A673 (cell line): ENCODE results near the gene RNF5. TPM values are rescaled to one million over a fixed set of nuclear protein-coding genes. Genes with fewer than 3 reads are reported as not detected.
"Not testable (repeated sequence)": the region's sequence is repeated elsewhere in the genome, so short reads cannot be mapped to it uniquely, and the experiment has no call there.

ENCODE experiments used
- BruUV-seq: library from RNA; stranded (reverse); fragments of 400-500 nt; replicated peaks from 2 replicates; lab custom pipeline; 2021; lab: Mats Ljungman, UMichigan
- CTCF ChIA-PET: fragments of 300-600 bp; sonication (Branson Sonifier 250); formaldehyde crosslinking; loops from one replicate; lab custom pipeline; 2022; ENCODE audit warnings: antibody characterized with exemption; lab: Charles Lee
- POLR2A ChIA-PET: fragments of 300-600 bp; sonication (Branson Sonifier 250); formaldehyde crosslinking; loops from one replicate; lab custom pipeline; 2022; ENCODE audit warnings: antibody characterized with exemption; ENCODE audit not compliant: low non-redundant PET; lab: Charles Lee
- DNase-seq: peaks from one replicate; pipeline ENCODE4 v3.0.0-alpha.2; 2015; ENCODE audit warnings: low spot score
- H3K27ac ChIP-seq: fragments of 200-600 bp; sonication (generic); 2 replicates; pipeline ENCODE4 v1.5.1; 2016; ENCODE audit warnings: mixed run types, low read depth, mild to moderate bottlenecking, mixed read lengths, antibody characterized with exemption, low read length; ENCODE audit not compliant: poor library complexity, severe bottlenecking
- H3K27me3 ChIP-seq: fragments of 200-600 bp; sonication (generic); replicated peaks from 2 replicates; pipeline ENCODE4 v1.6.1; 2017; ENCODE audit warnings: mixed run types, low read depth, mild to moderate bottlenecking, mixed read lengths, antibody characterized with exemption, low read length; ENCODE audit not compliant: insufficient read depth, poor library complexity
- H3K36me3 ChIP-seq: fragments of 200-600 bp; sonication (generic); 2 replicates; pipeline ENCODE4 v1.6.1; 2016; ENCODE audit warnings: mixed run types, mild to moderate bottlenecking, mixed read lengths, antibody characterized with exemption, low read length; ENCODE audit not compliant: insufficient read depth, poor library complexity, severe bottlenecking
- H3K4me1 ChIP-seq: fragments of 200-600 bp; sonication (generic); 2 replicates; pipeline ENCODE4 v1.6.1; 2017; ENCODE audit warnings: mixed run types, mild to moderate bottlenecking, mixed read lengths, antibody characterized with exemption, low read length; ENCODE audit not compliant: insufficient read depth, poor library complexity, severe bottlenecking
- H3K4me3 ChIP-seq: fragments of 200-600 bp; sonication (generic); 2 replicates; pipeline ENCODE4 v1.5.1; 2016; ENCODE audit warnings: low read depth, mixed run types, mild to moderate bottlenecking, mixed read lengths, low read length; ENCODE audit not compliant: poor library complexity, severe bottlenecking
- H3K9me3 ChIP-seq: fragments of 200-600 bp; sonication (generic); 2 replicates; pipeline ENCODE4 v1.6.1; 2016; ENCODE audit warnings: mixed run types, low read depth, mild to moderate bottlenecking, mixed read lengths, antibody characterized with exemption, low read length; ENCODE audit not compliant: poor library complexity, severe bottlenecking
- CTCF ChIP-seq: fragments of 300-800, 200-600 bp; sonication (generic); conservative IDR thresholded peaks from 2 replicates; pipeline ENCODE4 v1.5.1; 2017; ENCODE audit warnings: low read depth, mild to moderate bottlenecking, antibody characterized with exemption, low read length, moderate library complexity, mixed read lengths
- EZH2 ChIP-seq: fragments of 200-600 bp; sonication (generic); IDR thresholded peaks from 2 replicates; pipeline ENCODE4 v1.6.1; 2017; ENCODE audit warnings: borderline replicate concordance, low read depth, mild to moderate bottlenecking, mixed read lengths, antibody characterized with exemption, low read length; ENCODE audit not compliant: poor library complexity, severe bottlenecking
- intact Hi-C: fragments of 100-400 bp; cut with micrococcal nuclease; formaldehyde crosslinking; loops from one replicate; pipeline ENCODE4 v1.10.0; 2022; ENCODE audit not compliant: unreplicated experiment
- total RNA-seq: library from RNA; stranded (reverse); gene quantifications from 2 replicates; pipeline ENCODE4 v1.2.3, GENCODE V29; 2021

The RNF5 gene
- total RNA-seq, 1 experiment from 2014 or later: 62.9 TPM

GRCh38 chr6:32210191-32210601 is 32.0 kb downstream of the RNF5 start:
- H3K27ac ChIP-seq: no peak overlapping the region
- no peaks in the 10 kb centered on the region for H3K4me1 ChIP-seq
- intact Hi-C loops: no loop called here
- DNase-seq: no peak
- H3K4me3 ChIP-seq: no peak overlapping the region
- ChIA-PET CTCF (no interaction called here), POLR2A (no interaction called here)
- TF ChIP-seq CTCF: no peak
- no peak for TF ChIP-seq EZH2
- H3K27me3 ChIP-seq: no peaks in the 10 kb centered on the region
- H3K36me3 ChIP-seq: no peaks in the 10 kb centered on the region
- BruUV-seq: no TSS peak
- no peaks in the 10 kb centered on the region for H3K9me3 ChIP-seq

- H3K4me1 ChIP-seq, H3K4me3 ChIP-seq, CTCF ChIA-PET, POLR2A ChIA-PET, intact Hi-C loops, DNase-seq, H3K36me3 ChIP-seq, H3K27me3 ChIP-seq, H3K9me3 ChIP-seq, H3K27ac ChIP-seq, BruUV-seq: not testable (repeated sequence)
Measured at GRCh38 chr6:32211432-32211831, 33.2 kb downstream of the RNF5 start.

- ChIA-PET CTCF (no interaction called here), POLR2A (no interaction called here)
- TF ChIP-seq CTCF: no peak
- TF ChIP-seq EZH2: no peak
- H3K27ac ChIP-seq: no peak overlapping the region
- intact Hi-C loops: no loop called here
- DNase-seq: no peak
- no peaks in the 10 kb centered on the region for H3K4me1 ChIP-seq
- H3K27me3 ChIP-seq: no peaks in the 10 kb centered on the region
- no peak overlapping the region for H3K4me3 ChIP-seq
- H3K36me3 ChIP-seq: no peaks in the 10 kb centered on the region
- no TSS peak for BruUV-seq
- H3K9me3 ChIP-seq: no peaks in the 10 kb centered on the region
Measured at GRCh38 chr6:32212076-32212760, 34.0 kb downstream of the RNF5 start.

GRCh38 chr6:32213649-32214048 is 35.4 kb downstream of the RNF5 start:
- no peaks in the 10 kb centered on the region for H3K9me3 ChIP-seq
- POLR2A ChIA-PET: no interaction called here
- no peaks in the 10 kb centered on the region for H3K27me3 ChIP-seq
- intact Hi-C loops: no loop called here
- no peaks in the 10 kb centered on the region for H3K36me3 ChIP-seq
- CTCF ChIA-PET: no interaction called here
- no peak for DNase-seq
- no TSS peak for BruUV-seq
- no peak overlapping the region for H3K27ac ChIP-seq
- H3K4me1 ChIP-seq: no peaks in the 10 kb centered on the region
- TF ChIP-seq EZH2 (no peak), CTCF (no peak)
- H3K4me3 ChIP-seq: no peak overlapping the region
